OCI-M2 (cell line): ENCODE data around the gene GABRG3.
"Not testable (repeated sequence)": the region's sequence is repeated elsewhere in the genome, so short reads cannot be mapped to it uniquely, and the experiment has no call there.

Experiments used
- DNase-seq: peaks from one replicate; lab custom pipeline; 2025; ENCODE audit not compliant: unreplicated experiment; lab: John Stamatoyannopoulos, UW

The GABRG3 gene

DNA sequence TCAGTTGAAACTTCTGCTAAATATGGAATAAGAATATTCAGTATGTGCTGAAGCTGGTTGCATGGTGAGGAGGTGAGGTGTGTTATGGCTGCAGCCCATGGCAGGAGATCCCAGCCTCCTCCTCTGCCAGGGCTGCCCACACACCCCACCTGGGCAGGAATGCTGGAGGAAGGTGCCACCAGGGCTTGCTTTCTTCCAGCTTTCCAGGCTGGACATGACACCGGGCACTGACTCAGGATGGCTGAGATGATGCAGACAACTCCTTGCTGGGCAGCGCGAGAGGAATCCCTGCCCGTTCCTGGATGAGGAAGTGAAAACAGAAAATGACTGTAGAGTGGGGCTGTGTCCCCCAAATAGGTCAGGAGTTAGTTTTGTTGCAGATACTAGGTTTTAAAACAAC lies 14.1 kb downstream of the GABRG3 start:
- no peak for DNase-seq

DNA sequence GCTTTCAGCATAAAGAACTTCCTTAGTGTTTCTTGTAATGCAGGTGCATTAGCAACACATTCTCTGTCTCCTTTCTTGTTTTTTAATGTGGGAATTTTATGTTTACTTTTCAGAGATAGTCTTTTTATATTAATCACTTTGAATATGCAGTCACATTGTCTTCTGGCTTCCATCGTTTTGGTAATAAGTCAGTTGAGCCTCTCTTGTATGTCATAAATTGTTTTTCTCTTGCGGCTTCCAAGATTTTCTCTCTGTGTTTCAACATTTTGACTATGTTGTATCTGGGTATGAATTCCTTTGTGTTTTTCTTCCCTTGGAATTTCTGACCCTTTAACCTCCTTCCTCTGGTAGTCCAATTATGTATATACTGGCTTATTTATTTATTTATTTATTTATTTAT lies 25.3 kb downstream of the GABRG3 start:
- DNase-seq = no peak

- DNase-seq = not testable (repeated sequence)
These were observed 32.0 kb downstream of the GABRG3 start for GRCh38 chr15:27003003-27003402.

- DNase-seq = not testable (repeated sequence)
These were observed 33.2 kb downstream of the GABRG3 start for GRCh38 chr15:27004226-27004625.

DNA sequence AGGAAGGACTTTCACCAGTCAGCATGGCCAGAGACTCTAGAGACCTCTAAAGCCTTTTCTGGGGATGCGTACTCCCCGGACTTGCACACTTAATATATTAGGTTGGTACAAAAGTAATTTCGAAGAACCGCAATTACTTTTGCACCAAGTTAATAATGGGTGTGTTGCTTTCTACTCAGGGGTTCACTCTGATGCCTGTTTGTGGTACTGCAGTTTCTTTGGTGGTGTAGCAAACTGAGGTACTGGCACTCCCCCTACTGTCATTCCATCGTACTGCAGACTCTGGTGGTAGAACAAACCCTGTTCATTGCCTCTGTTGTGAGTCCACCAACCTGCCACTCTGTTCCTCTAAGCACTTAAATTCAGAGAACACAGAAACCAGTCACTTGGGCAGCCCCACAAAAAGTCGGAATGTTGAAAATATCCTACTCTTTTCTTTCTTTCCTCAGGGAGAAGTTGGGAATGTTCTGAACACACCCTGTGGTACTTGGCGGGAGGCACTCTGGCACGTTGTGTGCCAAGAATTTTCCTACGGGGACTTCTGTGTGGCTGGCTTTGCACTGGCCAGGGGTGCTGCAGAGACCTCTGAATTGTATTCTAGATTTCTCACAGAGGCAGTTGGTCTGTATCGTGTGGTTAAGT lies 46.3 kb downstream of the GABRG3 start:
- no peak for DNase-seq

DNA sequence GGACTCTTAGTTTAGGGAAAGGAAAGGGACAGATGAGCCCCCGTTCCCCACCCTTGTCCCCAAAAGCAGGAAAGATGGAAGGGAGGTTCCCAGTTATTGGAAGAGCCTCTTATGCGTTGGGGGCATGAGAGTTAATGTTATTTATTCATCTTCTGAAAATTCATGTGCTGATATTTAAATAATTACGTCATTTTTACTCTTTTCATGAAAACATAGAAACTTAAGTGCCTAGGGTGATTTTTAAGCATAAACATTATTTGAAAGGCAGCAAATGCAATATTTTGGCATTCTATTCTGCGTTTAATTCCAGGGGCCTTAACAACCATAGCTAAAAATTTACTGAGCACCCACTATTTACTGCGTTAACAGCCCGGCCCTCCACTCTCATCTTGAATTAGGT lies 48.7 kb downstream of the GABRG3 start:
- DNase-seq = no peak

- DNase-seq = no peak
These were observed 54.5 kb downstream of the GABRG3 start for GRCh38 chr15:27025481-27025966.

GRCh38 chr15:27027229-27027628 lies 56.2 kb downstream of the GABRG3 start:
- no peak for DNase-seq

GRCh38 chr15:27028858-27029477 lies 58.0 kb downstream of the GABRG3 start:
- no peak for DNase-seq

GRCh38 chr15:27036210-27036609 lies 65.2 kb downstream of the GABRG3 start:
- DNase-seq = no peak

DNA sequence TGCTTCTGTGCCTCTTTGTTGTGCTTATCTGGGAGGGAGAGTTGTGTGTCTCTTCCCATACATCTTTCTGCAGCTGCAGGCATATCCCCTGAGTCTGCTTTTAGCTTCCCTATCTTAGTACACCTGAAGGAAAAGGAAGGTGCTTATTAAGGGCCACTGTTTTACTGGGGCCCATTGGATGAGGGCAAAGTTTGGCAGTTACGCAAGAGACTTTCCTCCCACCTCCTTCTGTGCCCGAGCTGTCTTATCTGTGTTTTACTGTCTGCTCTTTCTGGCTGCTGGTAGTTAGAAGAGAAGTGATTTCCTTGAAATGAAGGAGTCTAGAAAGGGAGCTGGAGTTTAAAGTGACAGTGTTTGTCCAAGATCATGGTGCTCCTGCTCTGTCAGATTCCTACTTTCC lies 66.5 kb downstream of the GABRG3 start:
- no peak for DNase-seq

DNA sequence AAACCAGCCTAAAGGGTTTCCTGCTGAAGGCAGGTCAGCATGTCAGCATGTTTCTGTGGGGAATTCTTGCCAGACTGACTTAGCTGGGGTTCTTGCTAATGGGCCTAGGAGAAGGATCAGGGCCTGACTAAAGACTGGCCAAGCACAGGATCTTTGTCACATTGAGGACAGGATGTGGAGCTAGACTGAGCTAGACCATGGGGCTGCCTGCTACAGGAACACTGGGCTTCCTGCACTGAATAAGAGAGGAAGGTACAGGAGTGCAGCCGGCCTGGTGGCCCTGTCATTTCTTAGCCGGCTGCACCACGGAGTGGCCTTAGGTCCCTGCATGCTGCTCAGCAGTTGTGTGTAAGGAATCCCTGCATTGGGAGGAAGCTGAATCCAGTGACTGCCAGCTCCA lies 68.2 kb downstream of the GABRG3 start:
- DNase-seq = no peak

DNA sequence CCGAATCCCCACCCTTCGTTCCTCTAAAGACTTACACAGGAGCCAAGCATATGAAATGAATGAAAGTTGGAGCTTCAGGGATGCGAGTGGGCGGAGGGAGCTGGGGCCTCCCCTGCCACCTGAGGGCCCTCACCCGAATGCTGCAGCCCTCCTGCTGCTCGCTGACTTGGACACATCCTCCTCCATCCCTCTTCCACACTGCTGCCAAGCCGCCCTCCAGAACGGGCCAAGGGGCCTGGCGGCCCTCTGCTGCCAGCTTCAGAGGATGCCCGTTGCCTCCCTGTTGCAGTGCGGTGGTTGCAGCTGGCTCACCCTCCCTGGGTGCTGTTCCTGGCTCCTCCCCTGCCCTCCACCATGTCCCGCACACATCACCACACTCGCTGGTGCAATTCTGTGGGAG lies 71.2 kb downstream of the GABRG3 start:
- DNase-seq = no peak

- no peak for DNase-seq
These were observed 71.7 kb downstream of the GABRG3 start for GRCh38 chr15:27042646-27043045.

- no peak for DNase-seq
These were observed 72.8 kb downstream of the GABRG3 start for GRCh38 chr15:27043770-27044169.

DNA sequence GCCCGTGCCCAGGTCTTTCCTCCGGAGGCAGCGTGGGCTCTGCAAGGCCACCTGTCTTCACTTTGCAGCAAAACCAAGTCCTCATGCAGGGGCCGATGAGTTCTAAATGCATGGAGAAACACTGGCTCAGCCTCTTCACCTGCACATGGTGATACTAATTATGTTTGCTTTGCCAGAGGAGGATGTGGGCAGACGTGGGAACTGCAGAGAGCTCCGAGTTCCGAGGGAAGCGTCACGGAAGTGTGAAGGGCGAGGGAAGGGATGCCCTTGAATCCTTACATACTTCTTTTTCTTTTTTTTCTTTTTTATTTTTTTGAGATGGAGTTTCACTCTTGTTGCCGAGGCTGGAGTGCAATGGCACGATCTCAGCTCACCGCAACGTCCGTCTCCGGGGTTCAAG lies 74.8 kb downstream of the GABRG3 start:
- DNase-seq = no peak

GRCh38 chr15:27046880-27047279 lies 75.9 kb downstream of the GABRG3 start:
- DNase-seq = no peak

DNA sequence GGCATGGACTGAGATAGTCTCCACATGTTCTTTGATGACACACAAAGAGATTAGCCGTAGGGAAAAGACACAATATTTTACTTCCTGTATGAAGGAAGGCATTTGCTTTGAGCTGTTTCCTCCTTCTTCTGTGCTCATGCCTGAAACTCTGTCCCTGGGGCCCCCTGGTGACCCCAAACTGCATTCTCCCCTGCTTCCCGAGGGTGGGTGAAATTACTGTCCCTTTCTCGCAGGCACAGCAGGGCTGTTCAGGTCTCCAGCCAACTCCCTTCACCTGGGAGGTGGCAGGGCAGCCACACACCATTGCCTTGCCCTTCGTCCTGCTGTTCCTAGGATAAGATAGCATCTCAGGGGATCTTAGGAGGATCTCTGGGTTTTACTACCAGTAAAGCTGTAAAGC lies 79.2 kb downstream of the GABRG3 start:
- no peak for DNase-seq

GRCh38 chr15:27054426-27054825 lies 83.4 kb downstream of the GABRG3 start:
- DNase-seq = no peak

- no peak for DNase-seq
These were observed 87.1 kb downstream of the GABRG3 start for GRCh38 chr15:27057904-27058645.

- no peak for DNase-seq
These were observed 88.0 kb downstream of the GABRG3 start for GRCh38 chr15:27058939-27059338.

DNA sequence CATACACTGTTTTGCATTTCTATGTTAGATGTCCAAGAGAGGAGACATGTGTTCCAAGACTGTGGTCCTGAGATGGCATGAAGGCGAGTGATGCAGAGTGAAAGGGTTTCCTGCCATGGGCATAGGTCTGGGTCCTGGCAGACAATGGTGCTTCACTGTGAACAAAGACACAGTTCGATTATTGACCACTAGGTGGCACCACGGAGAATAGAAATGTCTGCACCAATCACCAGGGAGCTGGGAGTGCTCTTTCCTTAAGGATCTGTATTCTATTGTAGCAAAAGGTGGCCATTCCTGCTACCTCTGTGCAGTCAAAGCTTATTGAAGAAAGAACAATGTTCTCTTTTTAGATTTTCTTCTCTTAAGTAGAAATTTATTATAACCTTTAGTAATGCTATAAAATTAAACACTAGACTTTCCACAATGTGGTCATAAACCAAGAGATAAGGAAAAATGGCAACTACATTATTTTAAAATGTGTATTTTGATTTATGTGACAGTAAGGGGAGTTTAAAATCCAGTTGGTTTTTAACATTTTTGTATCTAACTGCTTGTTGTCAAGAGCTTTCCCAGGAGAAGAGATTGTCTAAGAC lies 88.7 kb downstream of the GABRG3 start:
- DNase-seq = peak; percentile 0
